Kidney (tissue), 14 donors: ENCODE data around the gene DTNBP1. TPM values are rescaled to one million over a fixed set of nuclear protein-coding genes. Genes with fewer than 3 reads are reported as not detected.

ENCODE experiments used
- DNase-seq, 5 donors: peaks; one replicate each; pipeline ENCODE4 v3.0.0-alpha.2; 2013 to 2020
- FAIRE-seq: peaks from 2 replicates; lab custom pipeline; 2012; peaks lifted over from hg19 to GRCh38; lab: Jason Lieb, UNC
- H3K27ac ChIP-seq, 2 donors: one replicate each; pipeline ENCODE4 v1.7.0; 2013; ENCODE audit warnings: low read depth in 2 of 2, low read length in 2 of 2, inconsistent platforms in 1 of 2
- H3K27me3 ChIP-seq: one replicate; pipeline ENCODE4 v1.7.1; 2013; ENCODE audit warnings: low read length, inconsistent platforms; ENCODE audit not compliant: control insufficient read depth, insufficient read depth
- H3K36me3 ChIP-seq, 3 donors: one replicate each; pipeline versions ENCODE4 v1.7.0 to v1.7.1; 2013; ENCODE audit warnings: low read length in 3 of 3, control low read depth in 1 of 3, inconsistent platforms in 1 of 3; ENCODE audit not compliant: insufficient read depth in 3 of 3, control insufficient read depth in 2 of 3
- H3K4me1 ChIP-seq, 3 donors: one replicate each; pipeline versions ENCODE4 v1.7.0 to v1.7.1; 2013; ENCODE audit warnings: low read length in 3 of 3, inconsistent platforms in 1 of 3, low read depth in 1 of 3; ENCODE audit not compliant: control insufficient read depth in 2 of 3, insufficient read depth in 2 of 3
- H3K4me3 ChIP-seq, 3 donors: one replicate each; pipeline versions ENCODE4 v1.7.0 to v1.8.1; 2013; ENCODE audit warnings: low read length in 3 of 3, control low read depth in 1 of 3, inconsistent platforms in 1 of 3
- H3K9ac ChIP-seq, 3 donors: one replicate each; pipeline versions ENCODE4 v1.7.0 to v1.7.1; 2013; ENCODE audit warnings: low read length in 3 of 3, control low read depth in 1 of 3, inconsistent platforms in 1 of 3
- H3K9me3 ChIP-seq, 3 donors: one replicate each; pipeline versions ENCODE4 v1.7.0 to v1.7.1; 2013; ENCODE audit warnings: low read length in 3 of 3, control low read depth in 1 of 3, inconsistent platforms in 1 of 3; ENCODE audit not compliant: control insufficient read depth in 2 of 3, insufficient read depth in 1 of 3
- intact Hi-C: fragments of 100-400 bp; cut with DNase I; formaldehyde crosslinking; loops from one replicate; pipeline ENCODE4 v1.11.1; 2022
- polyA plus RNA-seq: library from polyadenylated mRNA; stranded (reverse); fragments of 350-450 nt; fragmentation: Illumina TruSeq; extraction: RNeasy Lipid Tissue Mini Kit (QIAGEN cat#74804); gene quantifications from one replicate; pipeline ENCODE4 v1.2.3, GENCODE V29; 2014; ENCODE audit warnings: low read depth, low replicate concordance; ENCODE audit not compliant: insufficient read depth
- total RNA-seq: library from RNA; stranded (reverse); fragmentation: NEBNext Ultra II Directional; extraction: Animal tissue kit (Norgen Biotek cat#: 25700); gene quantifications from one replicate; pipeline ENCODE4 v1.2.1, GENCODE V29; 2021
- TF ChIP-seq, protein P1 (sequence below): IDR thresholded peaks from 3 replicates; pipeline ENCODE4 v1.5.1; 2012; ENCODE audit warnings: mild to moderate bottlenecking, moderate library complexity, borderline replicate concordance; ENCODE audit not compliant: insufficient read depth; ENCODE audit errors: extremely low read depth
- donor health status: control.
- donor health status: control.
- donor health status: control.
- donor health status: control.
- donor health status: control.
- donor health status: DM: yes; HTN: yes; CAD: no.
- donor health status: Normal renal cell carcinoma (clear cell type).

DTNBP1 gene
- total and polyA plus RNA-seq, 2 donors from 2014 or later: 25.2 to 36.2 TPM

DNA sequence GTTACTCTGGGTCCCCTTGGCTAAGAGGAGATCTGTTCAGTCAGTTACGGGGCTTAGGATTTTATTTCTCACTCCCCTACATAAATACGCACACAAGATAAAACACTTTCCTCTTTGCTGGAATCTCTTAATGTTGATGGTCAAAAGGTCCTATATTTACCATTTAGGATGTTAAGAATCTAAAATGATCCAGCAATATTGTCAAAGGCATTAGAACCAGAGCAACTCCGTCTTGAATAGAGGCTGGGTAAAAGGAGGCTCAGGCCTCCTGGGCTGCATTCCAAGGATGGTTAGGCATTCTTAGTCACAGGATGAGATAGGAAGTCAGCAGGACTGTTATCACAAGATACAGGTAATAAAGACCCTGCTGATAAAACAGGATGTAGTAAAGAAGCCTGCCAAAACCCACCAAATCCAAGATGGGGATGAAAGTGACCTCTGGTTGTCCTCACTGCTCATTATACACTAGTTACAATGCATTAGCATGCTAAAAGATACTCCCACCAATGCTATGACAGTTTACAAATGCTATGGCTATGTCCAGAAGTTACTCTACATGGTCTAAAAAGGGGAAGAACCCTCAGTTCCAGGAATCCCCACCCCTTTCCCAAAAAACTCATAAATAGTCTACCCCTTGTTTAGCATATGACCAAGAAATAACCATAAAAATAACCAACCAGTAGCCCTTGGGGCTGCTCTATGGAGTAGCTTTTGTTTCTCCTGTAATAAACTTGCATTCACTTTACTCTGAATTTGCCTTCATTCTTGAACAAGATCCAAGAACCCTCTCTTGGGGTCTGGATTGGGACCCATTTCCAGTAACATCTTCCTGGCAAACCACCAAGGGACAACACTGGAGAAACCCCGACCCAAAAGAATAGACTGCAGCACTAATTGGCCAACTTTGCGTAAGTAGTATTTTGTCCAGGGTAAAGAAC lies 107.5 kb downstream of the DTNBP1 start:
- no peak overlapping the region for H3K27ac ChIP-seq
- DNase-seq: no peak

DNA sequence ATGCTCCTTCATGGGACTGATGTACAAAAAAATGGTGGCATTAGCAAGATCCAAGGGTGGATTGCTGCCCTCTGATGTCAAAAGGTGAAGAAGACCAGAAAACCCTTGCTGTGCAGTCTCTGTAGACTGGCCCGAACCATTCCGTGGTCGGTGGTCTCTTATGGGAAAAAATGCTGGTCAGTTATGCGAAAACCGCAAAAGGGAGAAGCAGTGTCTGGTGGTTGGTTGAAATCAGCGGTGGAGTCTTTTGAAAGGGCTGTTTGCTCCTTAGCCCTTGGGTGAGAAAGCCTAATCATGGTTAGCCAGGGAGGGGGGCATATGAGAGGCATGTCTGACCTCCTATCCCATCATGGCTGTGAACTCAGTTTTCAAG lies 108.1 kb downstream of the DTNBP1 start:
- H3K9ac ChIP-seq: no peak overlapping the region
- H3K4me1 ChIP-seq: peaks cover 5 to 14% (median 7%) of the 10 kb centered on the region in 3 donors
- no peak overlapping the region for H3K27ac ChIP-seq
- intact Hi-C loops: no loop called here
- no peaks in the 10 kb centered on the region for H3K9me3 ChIP-seq
- no peak for DNase-seq
- no peak overlapping the region for H3K4me3 ChIP-seq
- no peaks in the 10 kb centered on the region for H3K27me3 ChIP-seq
- H3K36me3 ChIP-seq: no peaks in the 10 kb centered on the region
- FAIRE-seq: no peak
- TF ChIP-seq, protein P1, sequence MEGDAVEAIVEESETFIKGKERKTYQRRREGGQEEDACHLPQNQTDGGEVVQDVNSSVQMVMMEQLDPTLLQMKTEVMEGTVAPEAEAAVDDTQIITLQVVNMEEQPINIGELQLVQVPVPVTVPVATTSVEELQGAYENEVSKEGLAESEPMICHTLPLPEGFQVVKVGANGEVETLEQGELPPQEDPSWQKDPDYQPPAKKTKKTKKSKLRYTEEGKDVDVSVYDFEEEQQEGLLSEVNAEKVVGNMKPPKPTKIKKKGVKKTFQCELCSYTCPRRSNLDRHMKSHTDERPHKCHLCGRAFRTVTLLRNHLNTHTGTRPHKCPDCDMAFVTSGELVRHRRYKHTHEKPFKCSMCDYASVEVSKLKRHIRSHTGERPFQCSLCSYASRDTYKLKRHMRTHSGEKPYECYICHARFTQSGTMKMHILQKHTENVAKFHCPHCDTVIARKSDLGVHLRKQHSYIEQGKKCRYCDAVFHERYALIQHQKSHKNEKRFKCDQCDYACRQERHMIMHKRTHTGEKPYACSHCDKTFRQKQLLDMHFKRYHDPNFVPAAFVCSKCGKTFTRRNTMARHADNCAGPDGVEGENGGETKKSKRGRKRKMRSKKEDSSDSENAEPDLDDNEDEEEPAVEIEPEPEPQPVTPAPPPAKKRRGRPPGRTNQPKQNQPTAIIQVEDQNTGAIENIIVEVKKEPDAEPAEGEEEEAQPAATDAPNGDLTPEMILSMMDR: no peak

More for the DNA sequence above, 107.5 kb downstream of the DTNBP1 start:
- Histone ChIP-seq H3K36me3 (no peaks in the 10 kb centered on the region), H3K27me3 (no peaks in the 10 kb centered on the region), H3K4me3 (no peak overlapping the region), H3K4me1 (peaks cover 2 to 12% (median 5%) of the 10 kb centered on the region in 3 donors), H3K9ac (no peak overlapping the region), H3K9me3 (no peaks in the 10 kb centered on the region)
- TF ChIP-seq, protein P1: no peak
- FAIRE-seq: no peak
- intact Hi-C loops: no loop called here

DNA sequence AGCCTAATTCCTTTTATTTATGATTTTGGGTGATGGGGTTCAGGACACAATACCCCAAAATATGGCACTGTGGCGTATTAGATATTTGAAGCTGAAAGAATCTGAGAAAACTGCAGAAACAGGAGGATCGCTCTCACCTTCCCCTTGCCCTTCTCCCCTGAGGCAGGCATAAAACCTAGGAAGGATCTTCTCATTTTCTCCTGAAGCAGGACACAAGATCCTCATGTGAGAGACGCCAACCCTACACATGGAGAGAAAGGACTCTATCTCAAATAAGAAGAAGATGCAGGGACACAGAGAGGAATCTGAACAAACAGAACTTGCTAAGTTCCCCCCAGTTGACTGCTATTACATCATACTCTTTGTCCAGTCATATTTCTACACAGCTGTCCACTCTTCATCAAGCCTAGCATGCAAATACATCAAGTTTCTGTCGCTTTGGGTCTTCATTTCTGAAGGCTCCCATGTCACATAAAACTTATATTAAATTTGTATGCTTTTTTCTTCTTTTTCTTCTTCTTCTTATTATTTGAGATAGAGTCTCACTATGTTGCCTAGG lies 109.0 kb downstream of the DTNBP1 start:
- Histone ChIP-seq H3K27me3 (no peaks in the 10 kb centered on the region), H3K4me1 (peaks cover 5 to 14% (median 10%) of the 10 kb centered on the region in 3 donors), H3K4me3 (no peak overlapping the region), H3K9ac (no peak overlapping the region), H3K27ac (no peak overlapping the region), H3K9me3 (no peaks in the 10 kb centered on the region), H3K36me3 (no peaks in the 10 kb centered on the region)
- DNase-seq (no peak), FAIRE-seq (no peak)
- TF ChIP-seq, protein P1: no peak
- intact Hi-C loops: no loop called here
